ENCODE data around the gene MTNR1A.

Gene MTNR1A

GRCh38 chr4:186486172-186486571, 69.2 kb downstream of the MTNR1A start:
- H3K4me2 ChIP-seq (ENCODE audit: low read length), result no peak overlapping the region
- H3K4me3 ChIP-seq (ENCODE audit: low read length), result no peak overlapping the region

GRCh38 chr4:186485561-186486062, 69.8 kb downstream of the MTNR1A start:
- Histone ChIP-seq H3K79me2 (ENCODE audit: control insufficient read depth, low read length) (no peaks in the 10 kb centered on the region), H3K4me3 (ENCODE audit: low read length) (no peak overlapping the region), H3K36me3 (ENCODE audit: control insufficient read depth, low read length) (no peaks in the 10 kb centered on the region), H3K9me2 (replicated peaks; ENCODE audit: control insufficient read depth, low read length) (no peaks in the 10 kb centered on the region), H3F3A (ENCODE audit: control insufficient read depth, insufficient read depth) (no peaks in the 10 kb centered on the region), H3K27ac (ENCODE audit: low read depth, low read length) (no peak overlapping the region), H3K4me2 (ENCODE audit: low read length) (no peak overlapping the region), H4K20me1 (ENCODE audit: control insufficient read depth, insufficient read depth, low read depth, low read length) (no peaks in the 10 kb centered on the region), H3K4me1 (ENCODE audit: control insufficient read depth, low read length) (no peaks in the 10 kb centered on the region), H3K27me3 (ENCODE audit: control insufficient read depth, low read length) (no peaks in the 10 kb centered on the region), H3K9me3 (ENCODE audit: control insufficient read depth, insufficient read depth, low read length) (no peaks in the 10 kb centered on the region)
- no peak for TF ChIP-seq EZH2phosphoT487 (IDR thresholded peaks at IDR 0.05; ENCODE audit: borderline replicate concordance, low read length)
- no peak for TF ChIP-seq CTCF (IDR thresholded peaks at IDR 0.05; ENCODE audit: low read depth, low read length, poor library complexity, severe bottlenecking)

More at GRCh38 chr4:186486172-186486571, 69.2 kb downstream of the MTNR1A start:
- Histone ChIP-seq H3K27me3 (ENCODE audit: control insufficient read depth, low read length) (no peaks in the 10 kb centered on the region), H3F3A (ENCODE audit: control insufficient read depth, insufficient read depth) (no peaks in the 10 kb centered on the region), H3K27ac (ENCODE audit: low read depth, low read length) (no peak overlapping the region), H4K20me1 (ENCODE audit: control insufficient read depth, insufficient read depth, low read depth, low read length) (no peaks in the 10 kb centered on the region), H3K79me2 (ENCODE audit: control insufficient read depth, low read length) (no peaks in the 10 kb centered on the region), H3K4me1 (ENCODE audit: control insufficient read depth, low read length) (no peaks in the 10 kb centered on the region), H3K9me2 (replicated peaks; ENCODE audit: control insufficient read depth, low read length) (no peaks in the 10 kb centered on the region), H3K9me3 (ENCODE audit: control insufficient read depth, insufficient read depth, low read length) (no peaks in the 10 kb centered on the region), H3K36me3 (ENCODE audit: control insufficient read depth, low read length) (no peaks in the 10 kb centered on the region)
- TF ChIP-seq EZH2phosphoT487 (IDR thresholded peaks at IDR 0.05; ENCODE audit: borderline replicate concordance, low read length), result no peak

- H3K9me2 ChIP-seq (replicated peaks; ENCODE audit: control insufficient read depth, low read length), result no peaks in the 10 kb centered on the region
- no peaks in the 10 kb centered on the region for H3F3A ChIP-seq (ENCODE audit: control insufficient read depth, insufficient read depth)
- TF ChIP-seq CTCF (IDR thresholded peaks at IDR 0.05; ENCODE audit: low read depth, low read length, poor library complexity, severe bottlenecking) (no peak), EZH2phosphoT487 (IDR thresholded peaks at IDR 0.05; ENCODE audit: borderline replicate concordance, low read length) (no peak)
- H3K36me3 ChIP-seq (ENCODE audit: control insufficient read depth, low read length), result no peaks in the 10 kb centered on the region
- no peaks in the 10 kb centered on the region for H3K4me1 ChIP-seq (ENCODE audit: control insufficient read depth, low read length)
- no peak overlapping the region for H3K27ac ChIP-seq (ENCODE audit: low read depth, low read length)
- H4K20me1 ChIP-seq (ENCODE audit: control insufficient read depth, insufficient read depth, low read depth, low read length), result no peaks in the 10 kb centered on the region
- no peaks in the 10 kb centered on the region for H3K27me3 ChIP-seq (ENCODE audit: control insufficient read depth, low read length)
- H3K4me3 ChIP-seq (ENCODE audit: low read length), result no peak overlapping the region
- H3K4me2 ChIP-seq (ENCODE audit: low read length), result no peak overlapping the region
- no peaks in the 10 kb centered on the region for H3K9me3 ChIP-seq (ENCODE audit: control insufficient read depth, insufficient read depth, low read length)
- H3K79me2 ChIP-seq (ENCODE audit: control insufficient read depth, low read length), result no peaks in the 10 kb centered on the region
These were observed 70.2 kb downstream of the MTNR1A start for GRCh38 chr4:186485150-186485549.

- H3K4me2 ChIP-seq (ENCODE audit: low read length), result no peak overlapping the region
These were observed 71.7 kb downstream of the MTNR1A start for GRCh38 chr4:186483656-186484055.

More at GRCh38 chr4:186483656-186484055, 71.7 kb downstream of the MTNR1A start:
- H3K27ac ChIP-seq (ENCODE audit: low read depth, low read length), result no peak overlapping the region
- H3K9me2 ChIP-seq (replicated peaks; ENCODE audit: control insufficient read depth, low read length), result no peaks in the 10 kb centered on the region
- no peaks in the 10 kb centered on the region for H3K27me3 ChIP-seq (ENCODE audit: control insufficient read depth, low read length)
- TF ChIP-seq CTCF (IDR thresholded peaks at IDR 0.05; ENCODE audit: low read depth, low read length, poor library complexity, severe bottlenecking) (no peak), EZH2phosphoT487 (IDR thresholded peaks at IDR 0.05; ENCODE audit: borderline replicate concordance, low read length) (no peak)
- no peaks in the 10 kb centered on the region for H3K36me3 ChIP-seq (ENCODE audit: control insufficient read depth, low read length)
- no peak overlapping the region for H3K4me3 ChIP-seq (ENCODE audit: low read length)
- H3K4me1 ChIP-seq (ENCODE audit: control insufficient read depth, low read length), result no peaks in the 10 kb centered on the region
- H4K20me1 ChIP-seq (ENCODE audit: control insufficient read depth, insufficient read depth, low read depth, low read length), result no peaks in the 10 kb centered on the region
- H3F3A ChIP-seq (ENCODE audit: control insufficient read depth, insufficient read depth), result no peaks in the 10 kb centered on the region
- H3K9me3 ChIP-seq (ENCODE audit: control insufficient read depth, insufficient read depth, low read length), result no peaks in the 10 kb centered on the region
- H3K79me2 ChIP-seq (ENCODE audit: control insufficient read depth, low read length), result no peaks in the 10 kb centered on the region
